IPS-18c (cell line): Measurements from ENCODE around the gene SCTR.

Experiments
- H3K4me3 ChIP-seq: 2 replicates; pipeline ENCODE4 v1.7.0; 2013; ENCODE audit warnings: low read depth, mild to moderate bottlenecking, low read length, moderate library complexity; ENCODE audit not compliant: insufficient read depth
- H3K9me3 ChIP-seq: one replicate; pipeline ENCODE4 v1.6.1; 2013; ENCODE audit warnings: mild to moderate bottlenecking, low read length, moderate library complexity; ENCODE audit not compliant: control insufficient read depth, insufficient read depth

The SCTR gene

GRCh38 chr2:119482481-119483394 lies 41.5 kb downstream of the SCTR start:
- Histone ChIP-seq H3K4me3 (no peak overlapping the region), H3K9me3 (no peaks in the 10 kb centered on the region)

GRCh38 chr2:119481501-119482455 lies 42.5 kb downstream of the SCTR start:
- H3K9me3 ChIP-seq = no peaks in the 10 kb centered on the region

GRCh38 chr2:119480718-119481142 lies 43.6 kb downstream of the SCTR start:
- Histone ChIP-seq H3K9me3 (no peaks in the 10 kb centered on the region), H3K4me3 (no peak overlapping the region)

More at GRCh38 chr2:119481501-119482455, 42.5 kb downstream of the SCTR start:
- no peak overlapping the region for H3K4me3 ChIP-seq

GRCh38 chr2:119480184-119480583 lies 44.1 kb downstream of the SCTR start:
- no peak overlapping the region for H3K4me3 ChIP-seq

GRCh38 chr2:119478978-119479295 lies 45.3 kb downstream of the SCTR start:
- Histone ChIP-seq H3K4me3 (no peak overlapping the region), H3K9me3 (no peaks in the 10 kb centered on the region)

More at GRCh38 chr2:119480184-119480583, 44.1 kb downstream of the SCTR start:
- no peaks in the 10 kb centered on the region for H3K9me3 ChIP-seq

- no peaks in the 10 kb centered on the region for H3K9me3 ChIP-seq
- no peak overlapping the region for H3K4me3 ChIP-seq
Measured at GRCh38 chr2:119478188-119478977, 45.9 kb downstream of the SCTR start.

- H3K4me3 ChIP-seq = no peak overlapping the region
Measured at GRCh38 chr2:119477113-119477505, 47.2 kb downstream of the SCTR start.

GRCh38 chr2:119476301-119477112 lies 47.8 kb downstream of the SCTR start:
- Histone ChIP-seq H3K9me3 (no peaks in the 10 kb centered on the region), H3K4me3 (no peak overlapping the region)

More at GRCh38 chr2:119477113-119477505, 47.2 kb downstream of the SCTR start:
- H3K9me3 ChIP-seq = no peaks in the 10 kb centered on the region

GRCh38 chr2:119475857-119476244 lies 48.4 kb downstream of the SCTR start:
- Histone ChIP-seq H3K4me3 (no peak overlapping the region), H3K9me3 (no peaks in the 10 kb centered on the region)

GRCh38 chr2:119475225-119475856 lies 48.9 kb downstream of the SCTR start:
- no peak overlapping the region for H3K4me3 ChIP-seq
- H3K9me3 ChIP-seq = no peaks in the 10 kb centered on the region

- no peak overlapping the region for H3K4me3 ChIP-seq
- no peaks in the 10 kb centered on the region for H3K9me3 ChIP-seq
Measured at GRCh38 chr2:119474371-119475224, 49.7 kb downstream of the SCTR start.

GRCh38 chr2:119473621-119474370 lies 50.5 kb downstream of the SCTR start:
- Histone ChIP-seq H3K4me3 (no peak overlapping the region), H3K9me3 (no peaks in the 10 kb centered on the region)

- Histone ChIP-seq H3K4me3 (no peak overlapping the region), H3K9me3 (no peaks in the 10 kb centered on the region)
Measured at GRCh38 chr2:119472749-119473148, 51.5 kb downstream of the SCTR start.

- Histone ChIP-seq H3K4me3 (no peak overlapping the region), H3K9me3 (no peaks in the 10 kb centered on the region)
Measured at GRCh38 chr2:119469661-119470297, 54.5 kb downstream of the SCTR start.
